SK-N-SH (cell line): Measurements from ENCODE around the gene RAB5B.

Experiments
- EP300 ChIP-seq, 2 experiments: IDR thresholded peaks; 2 replicates each; pipeline versions ENCODE4 v1.4.0 to v1.6.1; 2012; ENCODE audit warnings: borderline replicate concordance in 1 of 2, low read depth in 1 of 2, low read length in 1 of 2
- TAF1 ChIP-seq: IDR thresholded peaks from 2 replicates; pipeline ENCODE4 v1.6.1; 2012; ENCODE audit warnings: low read depth, mild to moderate bottlenecking, low read length, moderate library complexity, borderline replicate concordance
- YY1 ChIP-seq: IDR thresholded peaks from 2 replicates; pipeline ENCODE4 v1.4.0; 2012; ENCODE audit warnings: low read depth, mild to moderate bottlenecking
- TF ChIP-seq, protein P1 (sequence below): fragments of 200-600 bp; sonication (generic); IDR thresholded peaks from 2 replicates; pipeline ENCODE4 v1.6.1; 2017; ENCODE audit warnings: antibody characterized with exemption, mild to moderate bottlenecking, moderate library complexity
- TF ChIP-seq, protein P2 (sequence below): fragments of 150-350 bp; IDR thresholded peaks from 2 replicates; pipeline ENCODE4 v1.6.1; 2016; ENCODE audit warnings: mild to moderate bottlenecking, low read depth, low read length
- TF ChIP-seq, protein P3 (sequence below): fragments of 150-350 bp; IDR thresholded peaks from 2 replicates; pipeline ENCODE4 v1.6.1; 2017; ENCODE audit warnings: antibody characterized with exemption, low read length, low read depth, borderline replicate concordance

DNA sequence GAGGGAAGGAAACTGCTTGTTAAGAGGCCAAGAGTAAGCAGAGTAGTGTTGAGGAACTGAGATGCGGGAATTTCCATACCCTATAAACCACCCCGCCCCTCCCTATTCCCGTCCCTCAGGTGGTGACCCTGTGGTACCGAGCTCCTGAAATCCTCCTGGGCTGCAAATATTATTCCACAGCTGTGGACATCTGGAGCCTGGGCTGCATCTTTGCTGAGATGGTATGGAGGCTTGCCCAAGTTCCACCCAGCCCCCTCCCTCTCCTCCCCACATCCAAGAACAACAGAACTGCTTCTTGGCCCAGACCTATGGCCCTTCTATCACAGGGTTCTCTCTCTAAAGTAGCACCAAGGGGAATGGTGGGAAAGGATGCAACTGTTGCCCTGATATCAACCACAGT lies 4.5 kb upstream of the RAB5B start:
- TF ChIP-seq, protein P1, sequence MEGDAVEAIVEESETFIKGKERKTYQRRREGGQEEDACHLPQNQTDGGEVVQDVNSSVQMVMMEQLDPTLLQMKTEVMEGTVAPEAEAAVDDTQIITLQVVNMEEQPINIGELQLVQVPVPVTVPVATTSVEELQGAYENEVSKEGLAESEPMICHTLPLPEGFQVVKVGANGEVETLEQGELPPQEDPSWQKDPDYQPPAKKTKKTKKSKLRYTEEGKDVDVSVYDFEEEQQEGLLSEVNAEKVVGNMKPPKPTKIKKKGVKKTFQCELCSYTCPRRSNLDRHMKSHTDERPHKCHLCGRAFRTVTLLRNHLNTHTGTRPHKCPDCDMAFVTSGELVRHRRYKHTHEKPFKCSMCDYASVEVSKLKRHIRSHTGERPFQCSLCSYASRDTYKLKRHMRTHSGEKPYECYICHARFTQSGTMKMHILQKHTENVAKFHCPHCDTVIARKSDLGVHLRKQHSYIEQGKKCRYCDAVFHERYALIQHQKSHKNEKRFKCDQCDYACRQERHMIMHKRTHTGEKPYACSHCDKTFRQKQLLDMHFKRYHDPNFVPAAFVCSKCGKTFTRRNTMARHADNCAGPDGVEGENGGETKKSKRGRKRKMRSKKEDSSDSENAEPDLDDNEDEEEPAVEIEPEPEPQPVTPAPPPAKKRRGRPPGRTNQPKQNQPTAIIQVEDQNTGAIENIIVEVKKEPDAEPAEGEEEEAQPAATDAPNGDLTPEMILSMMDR, result no peak
- no peak for TF ChIP-seq EP300 (IDR thresholded peaks at IDR 0.05; ENCODE audit: borderline replicate concordance in 1 of 2, low read depth in 1 of 2, low read length in 1 of 2)
- TF ChIP-seq, protein P2, sequence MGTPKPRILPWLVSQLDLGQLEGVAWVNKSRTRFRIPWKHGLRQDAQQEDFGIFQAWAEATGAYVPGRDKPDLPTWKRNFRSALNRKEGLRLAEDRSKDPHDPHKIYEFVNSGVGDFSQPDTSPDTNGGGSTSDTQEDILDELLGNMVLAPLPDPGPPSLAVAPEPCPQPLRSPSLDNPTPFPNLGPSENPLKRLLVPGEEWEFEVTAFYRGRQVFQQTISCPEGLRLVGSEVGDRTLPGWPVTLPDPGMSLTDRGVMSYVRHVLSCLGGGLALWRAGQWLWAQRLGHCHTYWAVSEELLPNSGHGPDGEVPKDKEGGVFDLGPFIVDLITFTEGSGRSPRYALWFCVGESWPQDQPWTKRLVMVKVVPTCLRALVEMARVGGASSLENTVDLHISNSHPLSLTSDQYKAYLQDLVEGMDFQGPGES, result no peak
- TF ChIP-seq, protein P3, sequence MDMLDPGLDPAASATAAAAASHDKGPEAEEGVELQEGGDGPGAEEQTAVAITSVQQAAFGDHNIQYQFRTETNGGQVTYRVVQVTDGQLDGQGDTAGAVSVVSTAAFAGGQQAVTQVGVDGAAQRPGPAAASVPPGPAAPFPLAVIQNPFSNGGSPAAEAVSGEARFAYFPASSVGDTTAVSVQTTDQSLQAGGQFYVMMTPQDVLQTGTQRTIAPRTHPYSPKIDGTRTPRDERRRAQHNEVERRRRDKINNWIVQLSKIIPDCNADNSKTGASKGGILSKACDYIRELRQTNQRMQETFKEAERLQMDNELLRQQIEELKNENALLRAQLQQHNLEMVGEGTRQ, result no peak
- no peak for TF ChIP-seq TAF1
- no peak for TF ChIP-seq YY1
